HEK293 (cell line): ENCODE data around the gene ZNF618.

Source experiments
- CTCF ChIA-PET: fragments of 350-600 bp; formaldehyde crosslinking; extraction: SDS; loops from one replicate; lab custom pipeline; 2021; ENCODE audit warnings: antibody characterized with exemption; lab: Yijun Ruan, JAX
- POLR2A ChIA-PET: fragments of 300-600 bp; formaldehyde crosslinking; extraction: SDS; loops from one replicate; lab custom pipeline; 2020; ENCODE audit warnings: antibody characterized with exemption, inconsistent platforms; lab: Yijun Ruan, JAX
- H3K27ac ChIP-seq: fragments of 200-500 bp; sonication (Bioruptor generic); 2 replicates; pipeline ENCODE4 v1.5.1; 2014; ENCODE audit warnings: low read depth, low read length, control low read depth, inconsistent platforms; ENCODE audit errors: extremely low read depth
- H3K36me3 ChIP-seq, 2 experiments: fragments of 200-500 bp in 1 of 2; sonication (Bioruptor generic) in 1 of 2; 1 replicate in 1 of 2; 2 replicates in 1 of 2; pipeline ENCODE4 v1.5.1; 2014 to 2017; ENCODE audit warnings: inconsistent platforms in 2 of 2, low read length in 2 of 2; ENCODE audit not compliant: control insufficient read depth in 2 of 2, insufficient read depth in 1 of 2
- H3K4me1 ChIP-seq: fragments of 200-500 bp; sonication (Bioruptor generic); 2 replicates; pipeline ENCODE4 v1.5.1; 2014; ENCODE audit warnings: mild to moderate bottlenecking, low read length, inconsistent platforms; ENCODE audit not compliant: control insufficient read depth, insufficient read depth
- H3K4me3 ChIP-seq: 2 replicates; pipeline ENCODE4 v1.5.1; 2011; ENCODE audit warnings: low read depth, mild to moderate bottlenecking, control low read depth, low read length, moderate library complexity
- H3K9me3 ChIP-seq: fragments of 200-500 bp; sonication (Bioruptor generic); 2 replicates; pipeline ENCODE4 v1.5.1; 2014; ENCODE audit warnings: low read depth, low read length, inconsistent platforms; ENCODE audit not compliant: control insufficient read depth, insufficient read depth
- KLF16 ChIP-seq: fragments of 450-650 bp; formaldehyde crosslinking; IDR thresholded peaks from 2 replicates; pipeline ENCODE4 v1.5.1; 2017; ENCODE audit warnings: missing biosample characterization, missing genetic modification characterization
- REPIN1 ChIP-seq: fragments of 450-650 bp; formaldehyde crosslinking; IDR thresholded peaks from 2 replicates; pipeline ENCODE4 v1.5.1; 2017; ENCODE audit warnings: missing biosample characterization, missing genetic modification characterization, low read depth
- REST ChIP-seq: fragments of 450-650 bp; formaldehyde crosslinking; IDR thresholded peaks from 2 replicates; pipeline ENCODE4 v1.5.1; 2016; ENCODE audit warnings: missing biosample characterization, missing genetic modification characterization
- TCF7L2 ChIP-seq: IDR thresholded peaks from 2 replicates; pipeline ENCODE4 v1.6.1; 2011; ENCODE audit warnings: low read depth, mild to moderate bottlenecking, inconsistent platforms, low read length, moderate library complexity, borderline replicate concordance
- ZBTB17 ChIP-seq: fragments of 450-650 bp; formaldehyde crosslinking; IDR thresholded peaks from 2 replicates; pipeline ENCODE4 v1.5.1; 2016; ENCODE audit warnings: missing biosample characterization, missing genetic modification characterization
- ZBTB20 ChIP-seq: fragments of 450-650 bp; formaldehyde crosslinking; IDR thresholded peaks from 2 replicates; pipeline ENCODE4 v1.5.1; 2016; ENCODE audit warnings: missing biosample characterization, missing genetic modification characterization
- ZBTB7A ChIP-seq: fragments of 450-650 bp; formaldehyde crosslinking; IDR thresholded peaks from 2 replicates; pipeline ENCODE4 v1.5.1; 2016; ENCODE audit warnings: low read depth, missing biosample characterization, missing genetic modification characterization
- ZFP69B ChIP-seq: fragments of 450-650 bp; formaldehyde crosslinking; IDR thresholded peaks from 2 replicates; pipeline ENCODE4 v1.5.1; 2016; ENCODE audit warnings: missing biosample characterization, missing genetic modification characterization
- ZNF140 ChIP-seq: fragments of 450-650 bp; formaldehyde crosslinking; IDR thresholded peaks from 2 replicates; pipeline ENCODE4 v1.5.1; 2016; ENCODE audit warnings: missing biosample characterization, missing genetic modification characterization
- ZNF214 ChIP-seq: fragments of 450-650 bp; formaldehyde crosslinking; IDR thresholded peaks from 2 replicates; pipeline ENCODE4 v1.5.1; 2017; ENCODE audit warnings: missing biosample characterization, mild to moderate bottlenecking, missing genetic modification characterization, borderline replicate concordance
- ZNF335 ChIP-seq: fragments of 450-650 bp; formaldehyde crosslinking; conservative IDR thresholded peaks from 2 replicates; pipeline ENCODE4 v1.5.1; 2016; ENCODE audit warnings: missing biosample characterization, missing genetic modification characterization
- ZNF416 ChIP-seq: fragments of 450-650 bp; formaldehyde crosslinking; IDR thresholded peaks from 2 replicates; pipeline ENCODE4 v1.5.1; 2016; ENCODE audit warnings: missing biosample characterization, missing genetic modification characterization
- ZNF423 ChIP-seq: fragments of 450-650 bp; formaldehyde crosslinking; IDR thresholded peaks from 2 replicates; pipeline ENCODE4 v1.5.1; 2016; ENCODE audit warnings: missing biosample characterization, missing genetic modification characterization
- ZNF596 ChIP-seq: fragments of 450-650 bp; IDR thresholded peaks from 2 replicates; pipeline ENCODE4 v1.5.0; 2018; ENCODE audit warnings: missing biosample characterization, mild to moderate bottlenecking, missing genetic modification characterization, moderate library complexity
- ZNF654 ChIP-seq: fragments of 450-650 bp; formaldehyde crosslinking; IDR thresholded peaks from 2 replicates; pipeline ENCODE4 v1.5.1; 2016; ENCODE audit warnings: low read depth, missing biosample characterization, missing genetic modification characterization
- ZNF791 ChIP-seq: fragments of 450-650 bp; formaldehyde crosslinking; IDR thresholded peaks from 2 replicates; pipeline ENCODE4 v1.5.1; 2016; ENCODE audit warnings: missing biosample characterization, missing genetic modification characterization
- TF ChIP-seq, protein P1 (sequence below): fragments of 450-650 bp; formaldehyde crosslinking; IDR thresholded peaks from 2 replicates; pipeline ENCODE4 v1.5.1; 2016; ENCODE audit warnings: missing biosample characterization, missing genetic modification characterization
- TF ChIP-seq, protein P2 (sequence below): fragments of 450-650 bp; formaldehyde crosslinking; IDR thresholded peaks from 2 replicates; pipeline ENCODE4; 2016; ENCODE audit warnings: missing biosample characterization, missing genetic modification characterization
- TF ChIP-seq, protein P3 (sequence below): fragments of 450-650 bp; formaldehyde crosslinking; IDR thresholded peaks from 2 replicates; pipeline ENCODE4 v1.5.1; 2016; ENCODE audit warnings: missing biosample characterization, missing genetic modification characterization

ZNF618 gene

GRCh38 chr9:113873926-113874325, 2.2 kb upstream of the ZNF618 start:
- Histone ChIP-seq H3K4me1 (no peaks in the 10 kb centered on the region), H3K4me3 (no peak overlapping the region), H3K27ac (no peak overlapping the region), H3K36me3 (no peaks in the 10 kb centered on the region), H3K9me3 (no peaks in the 10 kb centered on the region)
- TF ChIP-seq ZBTB17 (tag by site-specific recombination) (no peak), ZNF596 (tag by site-specific recombination) (no peak)
- POLR2A ChIA-PET, result no interaction called here
- CTCF ChIA-PET, result no interaction called here

GRCh38 chr9:113875459-113876150, 504 bp upstream of the ZNF618 start:
- no peaks in the 10 kb centered on the region for H3K36me3 ChIP-seq
- CTCF ChIA-PET, result interaction anchor here (0.6 to 0.7 kb wide), 2 partner anchors 75 to 593 kb away, joined by 4 read pairs; no protein-coding TSS in a partner anchor
- no peaks in the 10 kb centered on the region for H3K4me1 ChIP-seq
- TF ChIP-seq ZNF335 (tag by site-specific recombination) (peak; percentile 35), ZNF423 (tag by site-specific recombination) (no peak)
- POLR2A ChIA-PET, result interaction anchor here (0.6 kb wide), 2 partner anchors 39 to 147 kb away, joined by 3 read pairs; no protein-coding TSS in a partner anchor
- H3K27ac ChIP-seq, result no peak overlapping the region
- no peaks in the 10 kb centered on the region for H3K9me3 ChIP-seq
- peak overlapping the region; percentile 69 for H3K4me3 ChIP-seq

- H3K4me3 ChIP-seq, result peak overlapping the region; percentile 69
- POLR2A ChIA-PET, result no interaction called here
- no peaks in the 10 kb centered on the region for H3K4me1 ChIP-seq
- no peak for TF ChIP-seq REST (tag by site-specific recombination)
- no peak for TF ChIP-seq ZNF654 (tag by site-specific recombination)
- no peak for TF ChIP-seq ZNF214 (tag by site-specific recombination)
- no peak for TF ChIP-seq ZNF140 (tag by site-specific recombination)
- TF ChIP-seq ZBTB20 (tag by site-specific recombination), result no peak
- TF ChIP-seq KLF16 (tag by site-specific recombination), result no peak
- no peak for TF ChIP-seq REPIN1
- TF ChIP-seq ZBTB7A (tag by site-specific recombination), result no peak
- no peaks in the 10 kb centered on the region for H3K9me3 ChIP-seq
- H3K27ac ChIP-seq, result no peak overlapping the region
- H3K36me3 ChIP-seq, result no peaks in the 10 kb centered on the region
- CTCF ChIA-PET, result interaction anchor here (0.6 to 1.4 kb wide), 13 partner anchors 12 to 1642 kb away, joined by 3 to 7 read pairs (median 3); no protein-coding TSS in a partner anchor
These were observed 872 bp downstream of the ZNF618 start for GRCh38 chr9:113876993-113877368.

GRCh38 chr9:113879318-113879717, 3.2 kb downstream of the ZNF618 start:
- CTCF ChIA-PET, result interaction anchor here (0.6 to 1.0 kb wide), 3 partner anchors 72 to 418 kb away, joined by 3 to 4 read pairs (median 3); no protein-coding TSS in a partner anchor
- TF ChIP-seq REPIN1 (no peak), ZFP69B (no peak), ZNF791 (tag by site-specific recombination) (no peak), TCF7L2 (no peak), ZNF416 (tag by site-specific recombination) (no peak)
- TF ChIP-seq, protein P1, sequence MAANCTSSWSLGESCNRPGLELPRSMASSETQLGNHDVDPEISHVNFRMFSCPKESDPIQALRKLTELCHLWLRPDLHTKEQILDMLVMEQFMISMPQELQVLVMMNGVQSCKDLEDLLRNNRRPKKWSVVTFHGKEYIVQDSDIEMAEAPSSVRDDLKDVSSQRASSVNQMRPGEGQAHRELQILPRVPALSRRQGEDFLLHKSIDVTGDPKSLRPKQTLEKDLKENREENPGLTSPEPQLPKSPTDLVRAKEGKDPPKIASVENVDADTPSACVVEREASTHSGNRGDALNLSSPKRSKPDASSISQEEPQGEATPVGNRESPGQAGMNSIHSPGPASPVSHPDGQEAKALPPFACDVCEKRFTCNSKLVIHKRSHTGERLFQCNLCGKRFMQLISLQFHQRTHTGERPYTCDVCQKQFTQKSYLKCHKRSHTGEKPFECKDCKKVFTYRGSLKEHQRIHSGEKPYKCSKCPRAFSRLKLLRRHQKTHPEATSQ (tag by site-specific recombination), result no peak
- TF ChIP-seq, protein P2, sequence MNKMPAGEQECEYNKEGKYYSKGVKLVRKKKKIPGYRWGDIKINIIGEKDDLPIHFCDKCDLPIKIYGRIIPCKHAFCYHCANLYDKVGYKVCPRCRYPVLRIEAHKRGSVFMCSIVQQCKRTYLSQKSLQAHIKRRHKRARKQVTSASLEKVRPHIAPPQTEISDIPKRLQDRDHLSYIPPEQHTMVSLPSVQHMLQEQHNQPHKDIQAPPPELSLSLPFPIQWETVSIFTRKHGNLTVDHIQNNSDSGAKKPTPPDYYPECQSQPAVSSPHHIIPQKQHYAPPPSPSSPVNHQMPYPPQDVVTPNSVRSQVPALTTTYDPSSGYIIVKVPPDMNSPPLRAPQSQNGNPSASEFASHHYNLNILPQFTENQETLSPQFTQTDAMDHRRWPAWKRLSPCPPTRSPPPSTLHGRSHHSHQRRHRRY (tag by site-specific recombination), result no peak
- TF ChIP-seq, protein P3, sequence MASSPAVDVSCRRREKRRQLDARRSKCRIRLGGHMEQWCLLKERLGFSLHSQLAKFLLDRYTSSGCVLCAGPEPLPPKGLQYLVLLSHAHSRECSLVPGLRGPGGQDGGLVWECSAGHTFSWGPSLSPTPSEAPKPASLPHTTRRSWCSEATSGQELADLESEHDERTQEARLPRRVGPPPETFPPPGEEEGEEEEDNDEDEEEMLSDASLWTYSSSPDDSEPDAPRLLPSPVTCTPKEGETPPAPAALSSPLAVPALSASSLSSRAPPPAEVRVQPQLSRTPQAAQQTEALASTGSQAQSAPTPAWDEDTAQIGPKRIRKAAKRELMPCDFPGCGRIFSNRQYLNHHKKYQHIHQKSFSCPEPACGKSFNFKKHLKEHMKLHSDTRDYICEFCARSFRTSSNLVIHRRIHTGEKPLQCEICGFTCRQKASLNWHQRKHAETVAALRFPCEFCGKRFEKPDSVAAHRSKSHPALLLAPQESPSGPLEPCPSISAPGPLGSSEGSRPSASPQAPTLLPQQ, result no peak

More at GRCh38 chr9:113879318-113879717, 3.2 kb downstream of the ZNF618 start:
- H3K4me1 ChIP-seq, result no peaks in the 10 kb centered on the region; the same call in 1 of the 2 replicates
- POLR2A ChIA-PET, result no interaction called here
- H3K4me3 ChIP-seq, result no peak overlapping the region
- no peaks in the 10 kb centered on the region for H3K9me3 ChIP-seq
- H3K27ac ChIP-seq, result no peak overlapping the region
- no peaks in the 10 kb centered on the region for H3K36me3 ChIP-seq
